BE2C (cell line): ENCODE results near the gene GRIK2. TPM values are rescaled to one million over a fixed set of nuclear protein-coding genes. Genes with fewer than 3 reads are reported as not detected.
"Not testable (repeated sequence)": the region's sequence is repeated elsewhere in the genome, so short reads cannot be mapped to it uniquely, and the experiment has no call there.

ENCODE experiments used
- DNase-seq: peaks from one replicate; pipeline ENCODE4 v3.0.0-alpha.2; 2020
- H3K27me3 ChIP-seq: fragments of 250-450 bp; sonication (Bioruptor Pico); 2 replicates; pipeline ENCODE4 v1.5.1; 2020; ENCODE audit warnings: mild to moderate bottlenecking
- H3K36me3 ChIP-seq: fragments of 250-450 bp; sonication (Bioruptor Pico); 2 replicates; pipeline ENCODE4 v1.5.1; 2020; ENCODE audit warnings: mild to moderate bottlenecking
- H3K4me1 ChIP-seq: fragments of 250-450 bp; sonication (Bioruptor Pico); 2 replicates; pipeline ENCODE4 v1.5.1; 2020
- H3K4me3 ChIP-seq: 2 replicates; pipeline ENCODE4 v1.5.1; 2011; ENCODE audit warnings: low read depth, low read length
- H3K9me3 ChIP-seq: fragments of 250-450 bp; sonication (Bioruptor Pico); 2 replicates; pipeline ENCODE4 v1.5.1; 2020
- polyA plus RNA-seq: library from polyadenylated mRNA; unstranded; fragments of >200 nt; gene quantifications from one replicate; pipeline ENCODE4 v1.2.1, GENCODE V29; 2012; ENCODE audit warnings: low read depth, missing spikeins; ENCODE audit not compliant: insufficient read length, insufficient read depth
- TF ChIP-seq, protein P1 (sequence below): IDR thresholded peaks from 2 replicates; pipeline ENCODE4 v1.5.1; 2012; ENCODE audit warnings: mild to moderate bottlenecking, low read depth, low read length

GRIK2 gene
- 13.5 TPM for polyA plus RNA-seq

DNA sequence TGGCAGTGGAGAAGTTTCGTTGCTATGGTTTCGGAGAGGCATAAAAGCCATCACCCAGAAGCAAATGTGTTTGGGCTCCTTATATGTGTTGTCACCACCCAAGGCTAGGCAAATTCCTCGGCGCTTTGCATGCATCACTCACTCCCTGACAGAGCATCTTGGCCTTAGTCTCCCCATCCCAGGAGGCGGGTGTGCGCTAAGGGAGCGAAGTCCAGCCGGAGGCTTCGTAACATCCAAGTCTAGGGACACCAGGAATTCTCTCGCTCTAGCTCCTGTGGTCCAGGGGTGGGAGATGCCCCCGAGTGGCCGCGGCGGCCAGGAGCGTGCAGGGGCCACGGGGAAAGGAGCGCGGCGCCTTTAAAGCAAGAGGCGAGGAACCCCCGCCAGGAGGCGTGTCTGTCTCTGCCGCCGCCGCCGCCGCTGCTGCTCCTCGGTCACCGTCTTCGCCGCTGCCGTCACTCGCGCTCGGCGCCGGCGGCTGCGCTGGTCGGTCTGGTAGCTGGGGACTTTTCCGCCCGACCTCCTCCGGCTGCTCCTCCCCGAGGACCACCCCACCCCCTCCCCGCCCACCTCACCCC is at the start of gene GRIK2:
Gene GRIK2, plus strand, starts transcription at position 458 of the 578 bp plus-strand sequence.
- H3K9me3 ChIP-seq: no peaks in the 10 kb centered on the region
- DNase-seq: peak; percentile 82
- peak within 1 kb of the TSS; percentile 75 for H3K4me3 ChIP-seq
- TF ChIP-seq, protein P1, sequence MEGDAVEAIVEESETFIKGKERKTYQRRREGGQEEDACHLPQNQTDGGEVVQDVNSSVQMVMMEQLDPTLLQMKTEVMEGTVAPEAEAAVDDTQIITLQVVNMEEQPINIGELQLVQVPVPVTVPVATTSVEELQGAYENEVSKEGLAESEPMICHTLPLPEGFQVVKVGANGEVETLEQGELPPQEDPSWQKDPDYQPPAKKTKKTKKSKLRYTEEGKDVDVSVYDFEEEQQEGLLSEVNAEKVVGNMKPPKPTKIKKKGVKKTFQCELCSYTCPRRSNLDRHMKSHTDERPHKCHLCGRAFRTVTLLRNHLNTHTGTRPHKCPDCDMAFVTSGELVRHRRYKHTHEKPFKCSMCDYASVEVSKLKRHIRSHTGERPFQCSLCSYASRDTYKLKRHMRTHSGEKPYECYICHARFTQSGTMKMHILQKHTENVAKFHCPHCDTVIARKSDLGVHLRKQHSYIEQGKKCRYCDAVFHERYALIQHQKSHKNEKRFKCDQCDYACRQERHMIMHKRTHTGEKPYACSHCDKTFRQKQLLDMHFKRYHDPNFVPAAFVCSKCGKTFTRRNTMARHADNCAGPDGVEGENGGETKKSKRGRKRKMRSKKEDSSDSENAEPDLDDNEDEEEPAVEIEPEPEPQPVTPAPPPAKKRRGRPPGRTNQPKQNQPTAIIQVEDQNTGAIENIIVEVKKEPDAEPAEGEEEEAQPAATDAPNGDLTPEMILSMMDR: peak; percentile 38
- no peaks in the 10 kb centered on the region for H3K27me3 ChIP-seq
- H3K36me3 ChIP-seq: no peaks in the 10 kb centered on the region
- H3K4me1 ChIP-seq: no peaks in the 10 kb centered on the region; the same call in 1 of the 2 replicates

DNA sequence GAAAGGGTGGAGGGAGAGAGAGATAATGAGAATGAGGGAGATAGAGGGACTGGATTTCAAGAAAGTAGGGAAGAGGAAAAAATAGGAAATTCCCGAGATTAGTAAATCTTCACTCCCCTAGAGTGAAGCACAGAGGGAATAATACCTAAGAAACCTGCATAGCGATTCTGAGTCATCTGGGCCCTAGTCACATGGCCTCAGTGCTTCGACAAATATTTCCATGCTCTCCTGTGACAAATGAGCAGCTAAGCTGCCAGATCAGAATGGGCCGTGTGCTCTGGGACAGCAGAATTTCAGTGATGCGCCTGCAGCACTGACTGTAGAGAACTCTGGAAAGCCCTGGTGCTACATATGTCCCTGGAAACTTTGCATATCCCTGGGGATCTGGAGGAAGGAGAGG is 48.6 kb upstream of the GRIK2 start:
- Histone ChIP-seq H3K4me3 (no peak overlapping the region), H3K4me1 (no peaks in the 10 kb centered on the region), H3K36me3 (no peaks in the 10 kb centered on the region), H3K27me3 (no peaks in the 10 kb centered on the region), H3K9me3 (no peaks in the 10 kb centered on the region)
- TF ChIP-seq, protein P1: no peak
- DNase-seq: no peak

- Histone ChIP-seq H3K36me3 (no peaks in the 10 kb centered on the region), H3K27me3 (no peaks in the 10 kb centered on the region), H3K4me1 (no peaks in the 10 kb centered on the region), H3K4me3 (no peak overlapping the region), H3K9me3 (no peaks in the 10 kb centered on the region)
- TF ChIP-seq, protein P1: no peak
- DNase-seq: no peak
These were observed 44.7 kb upstream of the GRIK2 start for GRCh38 chr6:101348816-101349215.

DNA sequence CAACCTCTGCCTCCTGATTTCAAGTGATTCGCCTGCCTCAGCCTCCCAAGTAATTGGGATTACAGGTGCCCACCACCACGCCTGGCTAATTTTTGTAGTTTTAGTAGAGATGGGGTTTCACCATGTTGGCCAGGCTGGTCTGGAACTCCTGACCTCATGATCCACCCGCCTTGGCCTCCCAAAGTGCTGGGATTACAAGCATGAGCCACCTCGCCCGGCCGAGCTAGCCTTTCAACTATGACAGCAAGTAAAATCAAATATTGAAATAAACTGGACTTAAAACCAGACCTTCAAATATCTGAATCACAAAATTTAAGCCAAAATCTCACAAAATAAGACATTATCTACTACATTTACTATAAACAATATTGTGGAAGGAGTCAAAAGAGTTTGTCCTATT is 42.9 kb upstream of the GRIK2 start:
- not testable (repeated sequence) for DNase-seq, H3K27me3 ChIP-seq, H3K9me3 ChIP-seq, H3K4me3 ChIP-seq, H3K36me3 ChIP-seq, H3K4me1 ChIP-seq

DNA sequence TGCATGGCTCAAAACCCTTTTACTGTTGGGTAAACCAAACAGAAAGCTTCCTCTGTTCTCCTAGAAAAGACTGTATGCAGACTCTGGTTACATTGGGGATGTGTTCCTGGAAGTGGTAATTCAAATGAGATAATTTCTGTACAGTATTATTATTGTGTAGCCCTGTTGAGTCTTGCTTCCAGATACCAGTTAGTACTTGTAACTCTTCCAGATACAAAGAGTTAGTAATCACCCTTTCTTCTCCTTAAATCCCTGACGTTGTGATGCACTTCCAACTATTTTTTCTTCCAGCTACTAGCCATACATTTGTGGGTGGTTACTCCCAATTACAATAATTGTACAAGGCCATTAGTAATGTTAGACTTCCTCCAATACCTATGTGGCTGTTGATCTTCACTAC is 42.3 kb upstream of the GRIK2 start:
- H3K36me3 ChIP-seq: no peaks in the 10 kb centered on the region
- no peak overlapping the region for H3K4me3 ChIP-seq
- no peaks in the 10 kb centered on the region; the same call in 1 of the 2 replicates for H3K4me1 ChIP-seq
- DNase-seq: no peak
- TF ChIP-seq, protein P1: no peak
- H3K27me3 ChIP-seq: no peaks in the 10 kb centered on the region
- H3K9me3 ChIP-seq: no peaks in the 10 kb centered on the region

DNA sequence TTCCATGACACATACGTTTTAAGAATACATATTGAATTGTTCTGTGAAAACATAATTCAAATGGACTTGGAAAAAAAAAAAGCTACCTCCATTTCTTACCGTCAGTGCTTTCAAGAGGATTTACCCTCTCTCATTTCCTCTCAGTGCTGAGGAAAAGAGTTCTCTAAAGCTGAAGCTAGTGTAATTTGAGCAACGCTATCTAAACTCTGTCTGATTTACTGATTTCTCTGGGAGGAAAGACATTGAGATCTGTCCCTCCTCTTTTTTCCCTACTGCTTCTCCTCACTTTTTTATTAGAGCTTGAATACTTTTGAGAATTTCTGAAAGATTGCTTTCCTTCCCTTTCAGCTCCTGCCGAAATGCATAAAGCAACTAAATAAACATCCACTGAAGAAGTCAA is 41.2 kb upstream of the GRIK2 start:
- Histone ChIP-seq H3K27me3 (no peaks in the 10 kb centered on the region), H3K4me1 (no peaks in the 10 kb centered on the region; the same call in 1 of the 2 replicates), H3K4me3 (no peak overlapping the region), H3K36me3 (no peaks in the 10 kb centered on the region), H3K9me3 (no peaks in the 10 kb centered on the region)
- no peak for DNase-seq
- TF ChIP-seq, protein P1: no peak

- no peaks in the 10 kb centered on the region for H3K27me3 ChIP-seq
- DNase-seq: no peak
- no peaks in the 10 kb centered on the region for H3K36me3 ChIP-seq
- H3K4me1 ChIP-seq: no peaks in the 10 kb centered on the region
- TF ChIP-seq, protein P1: no peak
- no peaks in the 10 kb centered on the region for H3K9me3 ChIP-seq
- no peak overlapping the region for H3K4me3 ChIP-seq
These were observed 28.3 kb upstream of the GRIK2 start for GRCh38 chr6:101365181-101365580.
